ENCODE results near the gene NT5C.

Gene NT5C

GRCh38 chr17:75090871-75091854 lies 40.4 kb downstream of the NT5C start:
- no peak for DNase-seq

GRCh38 chr17:75088465-75089417 lies 42.8 kb downstream of the NT5C start:
- DNase-seq: no peak

- no peak for DNase-seq
Measured at GRCh38 chr17:75087558-75088453, 43.7 kb downstream of the NT5C start, which contains the start of gene SLC16A5. SLC16A5 (plus strand) TSS chr17:75087954; CDS start chr17:75093637, 5,683 bp downstream.

GRCh38 chr17:75087182-75087557 lies 44.4 kb downstream of the NT5C start:
- no peak for DNase-seq

- no peak for DNase-seq
Measured at GRCh38 chr17:75086496-75087181, 44.9 kb downstream of the NT5C start.

GRCh38 chr17:75084039-75084660 lies 47.4 kb downstream of the NT5C start:
- peak; percentile 92 for DNase-seq

- DNase-seq: no peak
Measured at GRCh38 chr17:75082683-75083082, 48.9 kb downstream of the NT5C start.

GRCh38 chr17:75081611-75082540 lies 49.7 kb downstream of the NT5C start:
- DNase-seq: no peak
